GM23338 (cell line): ENCODE measurements around the gene GID4. TPM values are rescaled to one million over a fixed set of nuclear protein-coding genes. Genes with fewer than 3 reads are reported as not detected.

Source experiments
- ATAC-seq: fragments of 200-7000 bp; cut with Tn5 transposase; 3 replicates; pipeline ENCODE4 v1.9.1; 2020
- DNase-seq: peaks from one replicate; pipeline ENCODE4 v3.0.0-alpha.2; 2015; ENCODE audit warnings: low spot score
- H2AFZ ChIP-seq: fragments of 200-600 bp; sonication (generic); 2 replicates; pipeline ENCODE4 v1.8.0; 2016; ENCODE audit warnings: antibody characterized with exemption, mild to moderate bottlenecking, moderate library complexity
- H3F3A ChIP-seq: fragments of 200-600 bp; sonication (generic); replicated peaks from 2 replicates; pipeline ENCODE4 v1.8.0; 2017; ENCODE audit warnings: antibody characterized with exemption, mixed run types, low read depth
- H3K27ac ChIP-seq: fragments of 200-600 bp; sonication (generic); 2 replicates; pipeline ENCODE4 v1.6.1; 2016; ENCODE audit warnings: low read depth
- H3K27me3 ChIP-seq: fragments of 200-600 bp; sonication (generic); 2 replicates; pipeline ENCODE4 v1.8.0; 2016; ENCODE audit warnings: mild to moderate bottlenecking, mixed run types, moderate library complexity; ENCODE audit not compliant: insufficient read depth
- H3K36me3 ChIP-seq: fragments of 200-600 bp; sonication (generic); 2 replicates; pipeline ENCODE4 v1.8.0; 2016; ENCODE audit warnings: mild to moderate bottlenecking; ENCODE audit not compliant: insufficient read depth
- H3K4me1 ChIP-seq: fragments of 200-600 bp; sonication (generic); 2 replicates; pipeline ENCODE4 v1.8.0; 2016; ENCODE audit warnings: mild to moderate bottlenecking, moderate library complexity; ENCODE audit not compliant: insufficient read depth
- H3K4me2 ChIP-seq: fragments of 200-600 bp; sonication (generic); 2 replicates; pipeline ENCODE4 v1.7.1; 2017; ENCODE audit warnings: mixed run types
- H3K4me3 ChIP-seq: fragments of 200-600 bp; sonication (generic); 2 replicates; pipeline ENCODE4 v1.6.1; 2016; ENCODE audit warnings: mixed run types
- H3K79me2 ChIP-seq: fragments of 200-600 bp; sonication (generic); replicated peaks from 2 replicates; pipeline ENCODE4 v1.8.0; 2017; ENCODE audit warnings: mild to moderate bottlenecking; ENCODE audit not compliant: insufficient read depth
- H3K9me2 ChIP-seq: fragments of 200-600 bp; sonication (generic); 2 replicates; pipeline ENCODE4 v1.8.0; 2017; ENCODE audit not compliant: insufficient read depth
- H4K20me1 ChIP-seq: fragments of 200-600 bp; sonication (generic); replicated peaks from 2 replicates; pipeline ENCODE4 v1.8.0; 2017; ENCODE audit warnings: mild to moderate bottlenecking; ENCODE audit not compliant: insufficient read depth
- H3K27ac Mint-ChIP-seq: 2 replicates; pipeline ENCODE4 v1.8.0; 2020; ENCODE audit warnings: inconsistent platforms, mild to moderate bottlenecking, moderate library complexity, mixed read lengths
- H3K27me3 Mint-ChIP-seq: 3 replicates; pipeline ENCODE4 v1.8.0; 2022; ENCODE audit warnings: low read depth, mild to moderate bottlenecking, moderate library complexity, mixed read lengths, inconsistent platforms; ENCODE audit not compliant: insufficient read depth, poor library complexity
- H3K36me3 Mint-ChIP-seq: 3 replicates; pipeline ENCODE4 v1.8.0; 2021; ENCODE audit warnings: low read depth, mild to moderate bottlenecking, inconsistent platforms, moderate library complexity, mixed read lengths
- H3K4me1 Mint-ChIP-seq: 3 replicates; pipeline ENCODE4 v1.8.0; 2020; ENCODE audit warnings: mild to moderate bottlenecking, inconsistent platforms, mixed read lengths
- H3K4me3 Mint-ChIP-seq: 3 replicates; pipeline ENCODE4 v1.8.0; 2021; ENCODE audit warnings: moderate library complexity, mild to moderate bottlenecking, inconsistent platforms, mixed read lengths
- H3K9me3 Mint-ChIP-seq: 3 replicates; pipeline ENCODE4 v1.8.0; 2020; ENCODE audit warnings: moderate library complexity, mild to moderate bottlenecking, inconsistent platforms, mixed read lengths
- CREB1 ChIP-seq: fragments of 250-450 bp; sonication (Bioruptor Pico); IDR thresholded peaks from 2 replicates; pipeline ENCODE4 v1.5.0; 2020; ENCODE audit warnings: low read depth, mild to moderate bottlenecking, moderate library complexity
- NANOG ChIP-seq: IDR thresholded peaks from 2 replicates; pipeline ENCODE4 v1.6.1; 2016; ENCODE audit warnings: antibody characterized with exemption, borderline replicate concordance
- ZNF114 ChIP-seq: fragments of 250-450 bp; sonication (Bioruptor Pico); IDR thresholded peaks from 2 replicates; pipeline ENCODE4 v1.5.0; 2020; ENCODE audit warnings: mild to moderate bottlenecking, moderate library complexity
- ZNF331 ChIP-seq: fragments of 250-450 bp; sonication (Bioruptor Pico); IDR thresholded peaks from 2 replicates; pipeline ENCODE4 v1.5.0; 2020; ENCODE audit warnings: low read depth, mild to moderate bottlenecking, moderate library complexity
- polyA plus RNA-seq: library from polyadenylated mRNA; unstranded; fragments of >200 nt; fragmentation: Nextera tagmentation; extraction: Ambion mirVana; gene quantifications from 2 replicates; pipeline ENCODE4 v1.2.1, GENCODE V29; 2016
- total RNA-seq: library from RNA; depleted of rRNA; stranded (reverse); fragments of >200 nt; shearing (Covaris generic); gene quantifications from 2 replicates; pipeline ENCODE4 v1.2.3, GENCODE V29; 2014
- TF ChIP-seq, protein P1 (sequence below), 2 experiments: fragments of 200-600 bp in 1 of 2; sonication (generic) in 1 of 2; conservative IDR thresholded peaks; 2 replicates each; pipeline versions ENCODE4 v1.5.1 to v1.6.1; 2016 to 2017; ENCODE audit warnings: antibody characterized with exemption in 2 of 2, low read depth in 2 of 2, mild to moderate bottlenecking in 2 of 2, moderate library complexity in 1 of 2
- TF ChIP-seq, protein P2 (sequence below): IDR thresholded peaks from 2 replicates; pipeline ENCODE4 v1.6.1; 2016; ENCODE audit warnings: antibody characterized with exemption
- TF ChIP-seq, protein P3 (sequence below): fragments of 250-450 bp; sonication (Bioruptor Pico); IDR thresholded peaks from 2 replicates; pipeline ENCODE4 v1.5.0; 2020; ENCODE audit warnings: mild to moderate bottlenecking, moderate library complexity

The GID4 gene
- total and polyA plus RNA-seq, 2 experiments from 2014 or later = 6.3 to 11.2 TPM

DNA sequence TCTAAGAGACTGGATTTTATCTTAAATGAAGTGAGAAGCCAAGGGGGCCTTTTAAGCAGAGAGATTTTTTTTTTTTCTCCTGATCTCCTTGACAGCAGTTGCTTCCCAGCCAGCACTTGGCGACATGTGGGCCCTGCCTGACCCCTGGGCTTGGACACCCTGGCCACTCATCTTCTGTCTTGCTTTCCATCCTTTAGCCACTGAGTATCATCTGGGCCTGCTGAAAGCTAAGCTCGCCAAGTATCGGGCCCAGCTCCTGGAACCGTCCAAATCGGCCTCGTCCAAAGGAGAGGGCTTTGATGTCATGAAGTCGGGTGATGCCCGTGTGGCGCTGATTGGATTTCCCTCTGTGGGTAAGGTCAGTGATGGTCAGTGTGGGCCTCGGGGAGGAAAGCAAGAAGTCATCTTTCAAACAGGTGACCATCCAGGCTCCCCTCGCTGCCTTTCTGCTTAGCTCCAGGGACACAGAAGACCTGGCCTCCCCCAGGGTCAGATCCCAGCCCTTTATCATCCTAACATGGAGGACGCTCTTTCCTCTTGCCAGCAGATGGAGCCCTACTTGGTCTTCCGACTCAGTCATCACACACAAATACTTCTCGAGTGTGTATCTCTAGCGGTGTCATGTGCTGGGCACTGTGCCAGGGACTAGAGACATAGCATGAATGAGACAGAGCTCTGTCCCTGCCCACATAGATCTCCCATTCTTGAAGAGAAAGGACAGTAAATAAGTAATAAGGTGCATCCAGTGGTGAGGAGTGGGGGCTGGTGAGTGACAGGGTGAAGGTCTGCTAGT, 54.6 kb downstream of the GID4 start:
- Mint-ChIP-seq H3K36me3 (peaks cover 20% of the 10 kb centered on the region), H3K4me3 (no peak overlapping the region), H3K4me1 (peaks cover under 1% of the 10 kb centered on the region; the same call in 1 of the 3 replicates), H3K27me3 (peaks cover 8% of the 10 kb centered on the region), H3K27ac (no peak overlapping the region), H3K9me3 (no peaks in the 10 kb centered on the region)
- H3K27me3 ChIP-seq = no peaks in the 10 kb centered on the region
- H3K4me2 ChIP-seq = no peak overlapping the region
- no peaks in the 10 kb centered on the region; the same call in 1 of the 2 replicates for H4K20me1 ChIP-seq
- no peak overlapping the region for H3K4me3 ChIP-seq
- DNase-seq (peak; percentile 75), ATAC-seq (peak; percentile 88)
- no peaks in the 10 kb centered on the region for H3K9me2 ChIP-seq
- no peaks in the 10 kb centered on the region for H3F3A ChIP-seq
- TF ChIP-seq NANOG = no peak
- TF ChIP-seq ZNF114 = no peak
- TF ChIP-seq, protein P1, sequence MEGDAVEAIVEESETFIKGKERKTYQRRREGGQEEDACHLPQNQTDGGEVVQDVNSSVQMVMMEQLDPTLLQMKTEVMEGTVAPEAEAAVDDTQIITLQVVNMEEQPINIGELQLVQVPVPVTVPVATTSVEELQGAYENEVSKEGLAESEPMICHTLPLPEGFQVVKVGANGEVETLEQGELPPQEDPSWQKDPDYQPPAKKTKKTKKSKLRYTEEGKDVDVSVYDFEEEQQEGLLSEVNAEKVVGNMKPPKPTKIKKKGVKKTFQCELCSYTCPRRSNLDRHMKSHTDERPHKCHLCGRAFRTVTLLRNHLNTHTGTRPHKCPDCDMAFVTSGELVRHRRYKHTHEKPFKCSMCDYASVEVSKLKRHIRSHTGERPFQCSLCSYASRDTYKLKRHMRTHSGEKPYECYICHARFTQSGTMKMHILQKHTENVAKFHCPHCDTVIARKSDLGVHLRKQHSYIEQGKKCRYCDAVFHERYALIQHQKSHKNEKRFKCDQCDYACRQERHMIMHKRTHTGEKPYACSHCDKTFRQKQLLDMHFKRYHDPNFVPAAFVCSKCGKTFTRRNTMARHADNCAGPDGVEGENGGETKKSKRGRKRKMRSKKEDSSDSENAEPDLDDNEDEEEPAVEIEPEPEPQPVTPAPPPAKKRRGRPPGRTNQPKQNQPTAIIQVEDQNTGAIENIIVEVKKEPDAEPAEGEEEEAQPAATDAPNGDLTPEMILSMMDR (conservative IDR thresholded peaks at IDR 0.05; ENCODE audit: low read depth in 2 of 2) = peak; percentile 66 to 72
- TF ChIP-seq, protein P2, sequence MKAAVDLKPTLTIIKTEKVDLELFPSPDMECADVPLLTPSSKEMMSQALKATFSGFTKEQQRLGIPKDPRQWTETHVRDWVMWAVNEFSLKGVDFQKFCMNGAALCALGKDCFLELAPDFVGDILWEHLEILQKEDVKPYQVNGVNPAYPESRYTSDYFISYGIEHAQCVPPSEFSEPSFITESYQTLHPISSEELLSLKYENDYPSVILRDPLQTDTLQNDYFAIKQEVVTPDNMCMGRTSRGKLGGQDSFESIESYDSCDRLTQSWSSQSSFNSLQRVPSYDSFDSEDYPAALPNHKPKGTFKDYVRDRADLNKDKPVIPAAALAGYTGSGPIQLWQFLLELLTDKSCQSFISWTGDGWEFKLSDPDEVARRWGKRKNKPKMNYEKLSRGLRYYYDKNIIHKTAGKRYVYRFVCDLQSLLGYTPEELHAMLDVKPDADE = no peak
- 0 out of 2 replicates have a peak, but pooled peaks cover 4% of the 10 kb centered on the region for H3K36me3 ChIP-seq
- H3K79me2 ChIP-seq = peaks cover 11% of the 10 kb centered on the region
- peaks cover under 1% of the 10 kb centered on the region; the same call in 1 of the 2 replicates for H3K4me1 ChIP-seq
- no peak overlapping the region for H2AFZ ChIP-seq
- H3K27ac ChIP-seq = no peak overlapping the region

DNA sequence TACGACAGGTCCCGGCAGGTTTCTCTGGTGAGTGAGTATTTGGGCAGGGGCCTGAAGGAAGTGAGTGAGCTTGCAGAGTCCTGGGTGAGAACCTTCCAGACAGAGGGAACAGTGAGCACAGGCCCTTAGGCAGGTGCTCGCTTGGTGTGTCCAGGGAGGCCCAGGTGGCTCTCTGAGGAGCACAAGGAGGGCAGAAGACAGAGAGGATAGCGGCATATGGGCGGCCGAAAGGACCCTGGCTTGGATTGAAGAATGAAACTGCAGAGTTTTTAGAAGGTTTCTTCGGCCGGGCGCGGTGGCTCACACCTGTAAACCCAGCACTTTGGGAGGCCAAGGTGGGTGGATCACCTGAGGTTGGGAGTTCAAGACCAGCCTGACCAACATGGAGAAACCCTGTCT, 55.2 kb downstream of the GID4 start:
- H3K36me3 Mint-ChIP-seq = peaks cover 23% of the 10 kb centered on the region
- no peaks in the 10 kb centered on the region; the same call in 1 of the 2 replicates for H4K20me1 ChIP-seq
- TF ChIP-seq CREB1 (CRISPR knock-in tag) = no peak
- TF ChIP-seq, protein P1 (conservative IDR thresholded peaks at IDR 0.05; ENCODE audit: low read depth in 2 of 2) = no peak
- no peak for TF ChIP-seq ZNF331 (CRISPR knock-in tag)
- TF ChIP-seq, protein P3, sequence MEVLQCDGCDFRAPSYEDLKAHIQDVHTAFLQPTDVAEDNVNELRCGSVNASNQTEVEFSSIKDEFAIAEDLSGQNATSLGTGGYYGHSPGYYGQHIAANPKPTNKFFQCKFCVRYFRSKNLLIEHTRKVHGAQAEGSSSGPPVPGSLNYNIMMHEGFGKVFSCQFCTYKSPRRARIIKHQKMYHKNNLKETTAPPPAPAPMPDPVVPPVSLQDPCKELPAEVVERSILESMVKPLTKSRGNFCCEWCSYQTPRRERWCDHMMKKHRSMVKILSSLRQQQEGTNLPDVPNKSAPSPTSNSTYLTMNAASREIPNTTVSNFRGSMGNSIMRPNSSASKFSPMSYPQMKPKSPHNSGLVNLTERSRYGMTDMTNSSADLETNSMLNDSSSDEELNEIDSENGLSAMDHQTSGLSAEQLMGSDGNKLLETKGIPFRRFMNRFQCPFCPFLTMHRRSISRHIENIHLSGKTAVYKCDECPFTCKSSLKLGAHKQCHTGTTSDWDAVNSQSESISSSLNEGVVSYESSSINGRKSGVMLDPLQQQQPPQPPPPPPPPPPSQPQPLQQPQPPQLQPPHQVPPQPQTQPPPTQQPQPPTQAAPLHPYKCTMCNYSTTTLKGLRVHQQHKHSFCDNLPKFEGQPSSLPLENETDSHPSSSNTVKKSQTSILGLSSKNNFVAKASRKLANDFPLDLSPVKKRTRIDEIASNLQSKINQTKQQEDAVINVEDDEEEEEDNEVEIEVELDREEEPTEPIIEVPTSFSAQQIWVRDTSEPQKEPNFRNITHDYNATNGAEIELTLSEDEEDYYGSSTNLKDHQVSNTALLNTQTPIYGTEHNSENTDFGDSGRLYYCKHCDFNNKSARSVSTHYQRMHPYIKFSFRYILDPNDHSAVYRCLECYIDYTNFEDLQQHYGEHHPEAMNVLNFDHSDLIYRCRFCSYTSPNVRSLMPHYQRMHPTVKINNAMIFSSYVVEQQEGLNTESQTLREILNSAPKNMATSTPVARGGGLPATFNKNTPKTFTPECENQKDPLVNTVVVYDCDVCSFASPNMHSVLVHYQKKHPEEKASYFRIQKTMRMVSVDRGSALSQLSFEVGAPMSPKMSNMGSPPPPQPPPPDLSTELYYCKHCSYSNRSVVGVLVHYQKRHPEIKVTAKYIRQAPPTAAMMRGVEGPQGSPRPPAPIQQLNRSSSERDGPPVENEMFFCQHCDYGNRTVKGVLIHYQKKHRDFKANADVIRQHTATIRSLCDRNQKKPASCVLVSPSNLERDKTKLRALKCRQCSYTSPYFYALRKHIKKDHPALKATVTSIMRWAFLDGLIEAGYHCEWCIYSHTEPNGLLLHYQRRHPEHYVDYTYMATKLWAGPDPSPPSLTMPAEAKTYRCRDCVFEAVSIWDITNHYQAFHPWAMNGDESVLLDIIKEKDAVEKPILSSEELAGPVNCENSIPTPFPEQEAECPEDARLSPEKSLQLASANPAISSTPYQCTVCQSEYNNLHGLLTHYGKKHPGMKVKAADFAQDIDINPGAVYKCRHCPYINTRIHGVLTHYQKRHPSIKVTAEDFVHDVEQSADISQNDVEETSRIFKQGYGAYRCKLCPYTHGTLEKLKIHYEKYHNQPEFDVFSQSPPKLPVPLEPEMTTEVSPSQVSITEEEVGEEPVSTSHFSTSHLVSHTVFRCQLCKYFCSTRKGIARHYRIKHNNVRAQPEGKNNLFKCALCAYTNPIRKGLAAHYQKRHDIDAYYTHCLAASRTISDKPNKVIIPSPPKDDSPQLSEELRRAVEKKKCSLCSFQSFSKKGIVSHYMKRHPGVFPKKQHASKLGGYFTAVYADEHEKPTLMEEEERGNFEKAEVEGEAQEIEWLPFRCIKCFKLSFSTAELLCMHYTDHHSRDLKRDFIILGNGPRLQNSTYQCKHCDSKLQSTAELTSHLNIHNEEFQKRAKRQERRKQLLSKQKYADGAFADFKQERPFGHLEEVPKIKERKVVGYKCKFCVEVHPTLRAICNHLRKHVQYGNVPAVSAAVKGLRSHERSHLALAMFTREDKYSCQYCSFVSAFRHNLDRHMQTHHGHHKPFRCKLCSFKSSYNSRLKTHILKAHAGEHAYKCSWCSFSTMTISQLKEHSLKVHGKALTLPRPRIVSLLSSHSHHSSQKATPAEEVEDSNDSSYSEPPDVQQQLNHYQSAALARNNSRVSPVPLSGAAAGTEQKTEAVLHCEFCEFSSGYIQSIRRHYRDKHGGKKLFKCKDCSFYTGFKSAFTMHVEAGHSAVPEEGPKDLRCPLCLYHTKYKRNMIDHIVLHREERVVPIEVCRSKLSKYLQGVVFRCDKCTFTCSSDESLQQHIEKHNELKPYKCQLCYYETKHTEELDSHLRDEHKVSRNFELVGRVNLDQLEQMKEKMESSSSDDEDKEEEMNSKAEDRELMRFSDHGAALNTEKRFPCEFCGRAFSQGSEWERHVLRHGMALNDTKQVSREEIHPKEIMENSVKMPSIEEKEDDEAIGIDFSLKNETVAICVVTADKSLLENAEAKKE (CRISPR knock-in tag) = no peak
- TF ChIP-seq ZNF114 = no peak

More for the DNA sequence above, 55.2 kb downstream of the GID4 start:
- H3K27me3 Mint-ChIP-seq = peaks cover 8% of the 10 kb centered on the region
- H3K27ac Mint-ChIP-seq = no peak overlapping the region
- H3K9me3 Mint-ChIP-seq = no peaks in the 10 kb centered on the region
- no peaks in the 10 kb centered on the region for H3K9me2 ChIP-seq
- no peak overlapping the region for H3K4me3 Mint-ChIP-seq
- no peaks in the 10 kb centered on the region for H3K4me1 ChIP-seq
- H3K36me3 ChIP-seq = 0 out of 2 replicates have a peak, but pooled peaks cover 4% of the 10 kb centered on the region
- no peaks in the 10 kb centered on the region for H3K4me1 Mint-ChIP-seq
- H3K4me2 ChIP-seq = no peak overlapping the region
- ATAC-seq (no peak), DNase-seq (no peak)
- no peaks in the 10 kb centered on the region for H3K27me3 ChIP-seq
- no peak overlapping the region for H3K4me3 ChIP-seq
- H3K27ac ChIP-seq = no peak overlapping the region
- H3F3A ChIP-seq = no peaks in the 10 kb centered on the region
- peaks cover 5% of the 10 kb centered on the region for H3K79me2 ChIP-seq
- H2AFZ ChIP-seq = no peak overlapping the region
